Measurements from ENCODE around the gene INCENP.

INCENP gene

GRCh38 chr11:62082292-62082657, 41.5 kb upstream of the INCENP start:
- TF ChIP-seq FOXP2 (optimal IDR thresholded peaks at IDR 0.05; ENCODE audit: borderline replicate concordance, extremely low read depth, extremely low read length, insufficient read depth), result no peak
- no peak for TF ChIP-seq TAF1 (IDR thresholded peaks at IDR 0.05; ENCODE audit: borderline replicate concordance, insufficient read depth, low read length)
- no peak for TF ChIP-seq REST (IDR thresholded peaks at IDR 0.05; ENCODE audit: insufficient read depth in 1 of 2, low read depth in 2 of 2, low read length in 2 of 2)
- no peak for TF ChIP-seq SIN3A (IDR thresholded peaks at IDR 0.05; ENCODE audit: borderline replicate concordance, insufficient read depth, low read length)
- TF ChIP-seq POLR2AphosphoS5 (IDR thresholded peaks at IDR 0.05; ENCODE audit: low read depth, low read length), result no peak

- TF ChIP-seq FOXP2 (optimal IDR thresholded peaks at IDR 0.05; ENCODE audit: borderline replicate concordance, extremely low read depth, extremely low read length, insufficient read depth) (no peak), POLR2AphosphoS5 (IDR thresholded peaks at IDR 0.05; ENCODE audit: low read depth, low read length) (no peak), TAF1 (IDR thresholded peaks at IDR 0.05; ENCODE audit: borderline replicate concordance, insufficient read depth, low read length) (no peak), REST (IDR thresholded peaks at IDR 0.05; ENCODE audit: insufficient read depth in 1 of 2, low read depth in 2 of 2, low read length in 2 of 2) (no peak)
These were observed 36.1 kb upstream of the INCENP start for GRCh38 chr11:62087694-62088093.

GRCh38 chr11:62088331-62088933, 35.4 kb upstream of the INCENP start:
- TF ChIP-seq TAF1 (IDR thresholded peaks at IDR 0.05; ENCODE audit: borderline replicate concordance, insufficient read depth, low read length) (no peak), REST (IDR thresholded peaks at IDR 0.05; ENCODE audit: insufficient read depth in 1 of 2, low read depth in 2 of 2, low read length in 2 of 2) (no peak), FOXP2 (optimal IDR thresholded peaks at IDR 0.05; ENCODE audit: borderline replicate concordance, extremely low read depth, extremely low read length, insufficient read depth) (no peak), SIN3A (IDR thresholded peaks at IDR 0.05; ENCODE audit: borderline replicate concordance, insufficient read depth, low read length) (no peak), POLR2AphosphoS5 (IDR thresholded peaks at IDR 0.05; ENCODE audit: low read depth, low read length) (no peak)

DNA sequence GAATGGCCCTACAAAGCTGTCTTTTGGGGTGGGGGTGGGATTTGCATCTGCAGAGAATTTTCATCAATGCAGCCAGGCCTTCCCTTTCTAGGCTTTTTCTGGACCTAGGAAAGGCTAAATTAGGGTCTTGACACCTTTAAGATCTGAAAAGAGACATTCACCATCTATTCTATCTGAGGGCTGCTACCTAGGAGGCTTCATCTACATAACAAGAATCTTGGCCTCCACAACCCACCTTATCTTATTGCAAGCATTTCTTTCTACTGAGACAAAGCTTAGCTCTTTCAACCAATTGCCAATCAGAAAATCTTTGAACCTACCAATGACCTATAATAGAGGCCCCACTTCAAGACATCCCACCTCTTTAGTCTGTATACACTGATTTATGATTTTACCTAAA, 20.7 kb upstream of the INCENP start:
- TF ChIP-seq SIN3A (IDR thresholded peaks at IDR 0.05; ENCODE audit: borderline replicate concordance, insufficient read depth, low read length), result no peak
- TF ChIP-seq POLR2AphosphoS5 (IDR thresholded peaks at IDR 0.05; ENCODE audit: low read depth, low read length), result no peak
- no peak for TF ChIP-seq REST (IDR thresholded peaks at IDR 0.05; ENCODE audit: insufficient read depth in 1 of 2, low read depth in 2 of 2, low read length in 2 of 2)
- no peak for TF ChIP-seq FOXP2 (optimal IDR thresholded peaks at IDR 0.05; ENCODE audit: borderline replicate concordance, extremely low read depth, extremely low read length, insufficient read depth)
- TF ChIP-seq TAF1 (IDR thresholded peaks at IDR 0.05; ENCODE audit: borderline replicate concordance, insufficient read depth, low read length), result no peak

- TF ChIP-seq REST (IDR thresholded peaks at IDR 0.05; ENCODE audit: insufficient read depth in 1 of 2, low read depth in 2 of 2, low read length in 2 of 2), result no peak
- no peak for TF ChIP-seq SIN3A (IDR thresholded peaks at IDR 0.05; ENCODE audit: borderline replicate concordance, insufficient read depth, low read length)
- TF ChIP-seq POLR2AphosphoS5 (IDR thresholded peaks at IDR 0.05; ENCODE audit: low read depth, low read length), result no peak
- TF ChIP-seq TAF1 (IDR thresholded peaks at IDR 0.05; ENCODE audit: borderline replicate concordance, insufficient read depth, low read length), result no peak
- no peak for TF ChIP-seq FOXP2 (optimal IDR thresholded peaks at IDR 0.05; ENCODE audit: borderline replicate concordance, extremely low read depth, extremely low read length, insufficient read depth)
These were observed 19.8 kb upstream of the INCENP start for GRCh38 chr11:62103986-62104385.

All from PFSK-1 (cell line).